HG02870 (cell line): ENCODE measurements around the gene APC.
"Not testable (repeated sequence)": the region's sequence is repeated elsewhere in the genome, so short reads cannot be mapped to it uniquely, and the experiment has no call there.

ENCODE experiments used
- ATAC-seq: cut with Tn5 transposase; IDR thresholded peaks from one replicate; pipeline ENCODE4 v1.9.1; 2021; ENCODE audit warnings: mild to moderate bottlenecking, moderate library complexity; ENCODE audit not compliant: unreplicated experiment

The APC gene

DNA sequence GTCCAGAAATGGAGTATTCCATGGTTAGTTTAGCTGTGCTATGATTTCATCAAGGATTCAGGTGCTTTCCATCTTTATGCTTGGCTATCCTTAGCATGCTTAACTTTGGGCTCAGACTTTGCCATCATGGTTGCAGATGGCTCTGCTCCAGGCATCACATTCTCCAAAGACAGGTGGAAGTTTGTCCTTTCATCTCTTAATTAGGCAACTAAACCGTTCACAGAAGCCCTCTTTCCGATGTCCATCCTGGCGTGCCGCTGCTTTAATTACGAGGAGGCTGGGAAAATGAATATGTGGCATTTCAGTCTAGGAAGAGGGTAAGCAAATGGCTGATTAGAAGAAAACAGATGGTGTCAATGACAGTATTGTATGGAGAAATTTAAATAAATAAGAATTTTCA, 24.5 kb upstream of the APC start:
- ATAC-seq: no peak

- ATAC-seq: not testable (repeated sequence)
Measured at GRCh38 chr5:112716895-112717294, 20.8 kb upstream of the APC start.

- ATAC-seq: no peak
Measured at GRCh38 chr5:112717506-112718082, 20.1 kb upstream of the APC start.

GRCh38 chr5:112718344-112718743, 19.3 kb upstream of the APC start:
- ATAC-seq: no peak

DNA sequence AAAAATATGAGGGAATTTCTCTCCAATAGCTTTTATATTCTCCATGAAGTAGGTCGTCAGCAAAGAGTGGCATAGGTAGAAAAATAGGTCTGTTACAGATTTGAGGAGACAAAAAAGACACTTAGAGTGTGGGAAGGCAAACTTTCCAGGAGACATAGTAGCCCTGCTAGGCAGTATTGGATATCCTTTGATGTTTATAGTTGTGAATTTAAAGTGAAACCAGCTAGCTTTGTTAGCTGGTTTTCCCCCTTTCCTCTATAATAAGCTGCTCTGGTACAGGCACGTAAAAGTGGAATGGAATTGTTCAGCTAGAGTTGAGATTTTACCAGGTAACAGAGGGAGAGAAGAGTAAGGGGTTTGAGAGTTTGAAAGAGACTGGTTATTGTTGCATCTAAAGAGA, 17.1 kb upstream of the APC start:
- no peak for ATAC-seq

- no peak for ATAC-seq
Measured at GRCh38 chr5:112724901-112725300, 12.8 kb upstream of the APC start.

DNA sequence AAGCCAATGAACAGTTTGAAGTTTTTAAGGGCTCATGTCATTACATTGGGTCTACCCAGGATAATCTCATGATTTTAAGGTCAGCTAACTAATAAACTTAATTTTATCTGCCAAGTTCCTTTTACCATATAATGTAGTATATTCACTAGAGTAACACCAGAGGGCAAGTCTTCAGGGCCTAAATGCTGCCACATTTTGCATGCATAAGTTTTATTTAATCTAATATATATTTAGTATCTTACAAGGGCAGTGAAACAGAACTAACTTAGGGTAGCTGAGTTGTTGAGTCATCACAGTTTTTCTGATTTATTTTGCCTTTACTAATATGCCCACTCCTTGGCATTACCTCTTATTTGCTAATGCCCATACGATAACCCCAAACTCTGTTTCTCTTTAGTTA, 8.1 kb upstream of the APC start:
- ATAC-seq: no peak

DNA sequence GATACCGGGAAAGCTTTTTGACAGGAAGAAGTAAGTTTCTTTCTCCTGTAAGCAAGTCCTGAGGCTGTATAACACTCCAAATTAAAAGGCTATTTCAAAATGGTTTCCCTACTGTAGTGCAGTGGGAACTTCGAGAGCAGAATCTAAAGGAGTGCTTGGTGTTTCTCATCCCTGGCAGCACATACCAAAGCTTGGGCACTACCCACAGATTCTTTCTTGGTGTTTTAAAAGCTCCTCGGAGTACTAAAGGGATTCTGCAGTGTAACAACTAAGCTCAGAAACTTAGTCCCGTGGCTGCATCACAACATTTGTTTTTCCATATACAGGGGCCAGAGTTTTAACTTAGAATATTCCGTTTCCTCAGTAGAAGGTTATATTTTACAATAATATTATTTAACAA, 5.6 kb upstream of the APC start:
- no peak for ATAC-seq

DNA sequence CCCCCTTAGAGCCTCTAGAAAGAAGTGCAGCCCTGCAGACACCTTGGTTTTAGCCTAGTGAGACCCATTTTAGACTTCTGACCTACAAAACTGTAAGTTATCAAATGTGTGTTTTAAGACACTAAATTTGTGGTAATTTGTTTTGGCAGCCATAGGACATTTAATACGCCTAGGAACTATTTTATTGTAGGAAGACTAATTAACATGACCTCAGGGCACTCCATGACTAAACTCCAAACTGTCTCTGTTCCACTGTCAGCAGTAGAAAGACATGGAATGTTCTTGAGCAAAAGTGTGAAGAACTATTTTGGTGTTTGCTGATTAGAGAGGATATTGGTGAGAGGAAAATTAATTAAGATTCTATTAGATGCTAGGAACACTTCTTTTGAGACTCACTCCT, 4.1 kb upstream of the APC start:
- ATAC-seq: no peak

DNA sequence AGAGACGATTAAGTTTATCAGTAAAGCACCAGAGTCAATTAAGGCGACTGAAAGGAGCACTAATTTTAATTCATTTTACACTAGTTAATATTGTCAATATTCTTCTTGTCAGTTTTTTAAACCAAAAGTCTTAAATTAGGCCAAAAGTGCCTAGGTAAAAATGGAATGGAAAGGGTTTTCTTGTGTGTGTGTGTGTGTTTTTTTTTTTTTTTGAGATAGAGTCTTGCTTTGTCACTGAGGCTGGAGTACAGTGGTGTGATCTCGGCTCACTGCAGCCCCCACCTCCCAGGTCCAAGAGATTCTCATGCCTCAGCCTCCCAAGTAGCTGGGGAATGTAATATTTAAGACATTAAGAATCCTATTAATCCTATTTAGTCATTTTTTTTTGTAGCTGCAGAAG, 3.1 kb upstream of the APC start:
- ATAC-seq: no peak

GRCh38 chr5:112735702-112736101, 2.0 kb upstream of the APC start:
- no peak for ATAC-seq

- peak; percentile 4 for ATAC-seq
Measured at GRCh38 chr5:112737070-112737462, 619 bp upstream of the APC start.

- ATAC-seq: peak; percentile 19
Measured at GRCh38 chr5:112738191-112738560, 491 bp downstream of the APC start.

GRCh38 chr5:112742424-112742823, 4.7 kb downstream of the APC start:
- ATAC-seq: no peak

DNA sequence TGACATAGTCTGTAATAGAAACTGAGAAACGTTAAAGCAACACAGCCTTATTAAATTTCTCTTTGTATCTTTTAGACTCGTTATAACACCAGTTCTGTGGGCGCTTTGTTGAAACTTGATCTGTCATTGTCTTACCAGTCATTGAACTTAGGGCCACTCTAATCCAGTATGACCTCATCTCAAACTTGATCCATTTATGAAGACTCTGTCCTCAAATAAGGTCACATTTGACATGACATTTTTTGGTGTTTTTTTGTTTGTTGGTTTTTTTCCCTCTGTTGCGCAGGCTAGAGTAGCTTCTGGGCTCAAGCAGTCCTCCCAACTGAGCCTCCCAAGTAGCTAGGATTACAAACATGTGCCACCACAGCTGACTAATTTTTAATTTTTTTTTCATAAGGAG, 5.9 kb downstream of the APC start:
- ATAC-seq: no peak

- no peak for ATAC-seq
Measured at GRCh38 chr5:112752335-112752734, 14.7 kb downstream of the APC start.

- ATAC-seq: no peak
Measured at GRCh38 chr5:112755703-112756102, 18.0 kb downstream of the APC start.

GRCh38 chr5:112757468-112758208, 20.0 kb downstream of the APC start:
- ATAC-seq: peak; percentile 93

- ATAC-seq: no peak
Measured at GRCh38 chr5:112758676-112759075, 21.0 kb downstream of the APC start.

GRCh38 chr5:112762113-112762810, 24.6 kb downstream of the APC start:
- ATAC-seq: no peak

DNA sequence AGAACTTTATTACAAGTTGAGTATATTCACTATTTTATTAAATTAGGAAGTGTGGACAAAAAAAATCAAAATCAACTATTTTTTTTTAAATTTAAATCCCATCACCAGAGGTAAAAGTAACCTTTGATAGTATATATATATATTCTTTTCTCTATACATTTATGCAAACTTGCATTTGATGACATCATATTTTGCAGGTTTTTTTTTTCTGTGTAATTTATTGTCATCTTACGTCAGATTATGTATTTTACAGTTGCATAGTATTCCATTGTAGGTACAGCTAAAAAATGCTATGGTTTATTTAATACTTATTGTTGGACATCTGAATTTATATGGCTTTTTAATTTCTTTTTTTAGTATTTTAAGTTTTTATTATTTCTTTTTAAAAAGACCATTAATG, 25.5 kb downstream of the APC start:
- no peak for ATAC-seq

DNA sequence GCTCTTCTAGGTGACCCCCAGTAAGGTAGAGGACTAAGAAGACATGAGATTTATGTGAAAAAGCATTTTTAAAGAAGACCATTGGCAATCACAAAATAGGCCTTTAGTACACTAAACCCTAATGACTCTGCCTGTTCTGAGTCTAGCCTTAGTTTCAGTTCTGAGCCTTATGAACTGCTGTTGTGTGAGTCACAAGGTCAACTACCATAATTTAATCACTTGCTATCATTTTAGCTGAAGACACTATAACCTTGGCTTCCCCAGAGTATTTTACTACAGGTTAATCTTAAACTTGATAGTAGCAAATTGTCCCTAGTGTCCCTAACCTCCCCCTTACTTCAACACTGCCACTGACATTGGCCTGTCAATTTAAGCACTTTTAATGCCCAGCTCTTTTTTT, 34.4 kb downstream of the APC start:
- no peak for ATAC-seq
